Fibroblast of skin of left biceps (primary cell): ENCODE data around the gene CDK15.

Source experiments
- DNase-seq, 2 experiments: peaks; one replicate each; pipeline ENCODE4 v3.0.0-alpha.2; 2013; ENCODE audit warnings: low read depth in 2 of 2

CDK15 gene

DNA sequence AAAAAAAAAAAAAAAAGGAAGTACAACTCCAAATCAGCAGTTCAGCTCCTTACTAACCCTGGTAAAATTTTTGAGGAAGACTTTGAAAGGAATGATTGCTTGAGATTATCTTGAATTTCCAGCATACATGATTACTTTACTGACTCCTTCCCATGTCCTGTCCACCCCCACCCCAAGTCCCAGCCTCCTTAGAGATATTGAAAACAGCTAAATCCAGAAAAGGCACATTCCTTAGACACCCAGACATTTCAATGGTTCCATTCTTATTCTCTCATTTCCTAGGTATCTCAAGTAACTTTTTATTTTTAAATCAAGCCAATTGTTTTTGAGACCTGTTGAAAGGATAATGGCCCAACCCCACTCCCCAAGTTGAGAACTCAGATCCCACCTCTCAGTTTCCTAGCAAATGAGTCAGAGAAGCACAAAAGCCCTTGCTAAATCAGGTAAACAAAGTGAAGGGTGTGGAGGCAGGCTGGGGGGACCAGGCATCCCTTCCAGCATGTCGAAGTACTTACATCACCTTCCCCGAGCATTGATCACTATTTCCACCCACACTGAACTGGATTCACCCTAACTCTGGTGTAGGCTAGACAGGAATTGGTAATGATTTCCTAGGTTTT lies 131.9 kb downstream of the CDK15 start:
- DNase-seq, result peak; percentile 44 to 60

DNA sequence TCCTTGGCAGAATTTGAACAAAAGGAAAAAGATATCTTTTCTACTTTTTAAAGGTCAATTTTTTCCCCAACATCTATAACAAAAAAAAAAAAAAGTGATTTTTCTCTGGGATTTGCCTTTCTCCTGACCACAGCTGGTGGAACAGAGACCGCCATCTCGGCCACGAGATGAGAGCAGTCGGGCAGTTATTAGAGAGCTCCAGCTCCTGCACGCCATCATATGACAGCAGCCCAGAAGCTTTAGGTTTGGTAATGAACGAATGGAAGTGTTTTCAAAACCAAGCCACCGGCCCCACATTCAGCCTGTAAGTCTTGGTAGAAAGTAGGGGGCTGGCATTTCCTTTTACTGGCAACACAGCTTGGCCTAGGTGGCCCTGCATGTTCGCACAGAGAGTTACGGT lies 132.4 kb downstream of the CDK15 start:
- no peak for DNase-seq

GRCh38 chr2:201939453-201939941 lies 133.2 kb downstream of the CDK15 start:
- DNase-seq, result no peak

- no peak for DNase-seq
These were observed 136.2 kb downstream of the CDK15 start for GRCh38 chr2:201942531-201942930.
